HEK293 (cell line): ENCODE measurements around the gene TDP1.

Source experiments
- CTCF ChIA-PET: fragments of 350-600 bp; formaldehyde crosslinking; extraction: SDS; loops from one replicate; lab custom pipeline; 2021; ENCODE audit warnings: antibody characterized with exemption; lab: Yijun Ruan, JAX
- POLR2A ChIA-PET: fragments of 300-600 bp; formaldehyde crosslinking; extraction: SDS; loops from one replicate; lab custom pipeline; 2020; ENCODE audit warnings: antibody characterized with exemption, inconsistent platforms; lab: Yijun Ruan, JAX
- H3K27ac ChIP-seq: fragments of 200-500 bp; sonication (Bioruptor generic); 2 replicates; pipeline ENCODE4 v1.5.1; 2014; ENCODE audit warnings: low read depth, low read length, control low read depth, inconsistent platforms; ENCODE audit errors: extremely low read depth
- H3K36me3 ChIP-seq, 2 experiments: fragments of 200-500 bp in 1 of 2; sonication (Bioruptor generic) in 1 of 2; 1 replicate in 1 of 2; 2 replicates in 1 of 2; pipeline ENCODE4 v1.5.1; 2014 to 2017; ENCODE audit warnings: inconsistent platforms in 2 of 2, low read length in 2 of 2; ENCODE audit not compliant: control insufficient read depth in 2 of 2, insufficient read depth in 1 of 2
- H3K4me1 ChIP-seq: fragments of 200-500 bp; sonication (Bioruptor generic); 2 replicates; pipeline ENCODE4 v1.5.1; 2014; ENCODE audit warnings: mild to moderate bottlenecking, low read length, inconsistent platforms; ENCODE audit not compliant: control insufficient read depth, insufficient read depth
- H3K4me3 ChIP-seq: 2 replicates; pipeline ENCODE4 v1.5.1; 2011; ENCODE audit warnings: low read depth, mild to moderate bottlenecking, control low read depth, low read length, moderate library complexity
- H3K9me3 ChIP-seq: fragments of 200-500 bp; sonication (Bioruptor generic); 2 replicates; pipeline ENCODE4 v1.5.1; 2014; ENCODE audit warnings: low read depth, low read length, inconsistent platforms; ENCODE audit not compliant: control insufficient read depth, insufficient read depth
- FEZF1 ChIP-seq: fragments of 450-650 bp; formaldehyde crosslinking; IDR thresholded peaks from 2 replicates; pipeline ENCODE4 v1.5.1; 2016; ENCODE audit warnings: missing biosample characterization, missing genetic modification characterization
- IKZF3 ChIP-seq: fragments of 450-650 bp; IDR thresholded peaks from 2 replicates; pipeline ENCODE4 v1.5.0; 2018; ENCODE audit warnings: missing biosample characterization, mild to moderate bottlenecking, missing genetic modification characterization, moderate library complexity
- OVOL3 ChIP-seq: fragments of 450-650 bp; formaldehyde crosslinking; IDR thresholded peaks from 2 replicates; pipeline ENCODE4 v1.5.1; 2016; ENCODE audit warnings: missing biosample characterization, missing genetic modification characterization
- PRDM6 ChIP-seq: fragments of 450-650 bp; formaldehyde crosslinking; IDR thresholded peaks from 2 replicates; pipeline ENCODE4 v1.5.1; 2017; ENCODE audit warnings: missing biosample characterization, missing genetic modification characterization
- REST ChIP-seq: fragments of 450-650 bp; formaldehyde crosslinking; IDR thresholded peaks from 2 replicates; pipeline ENCODE4 v1.5.1; 2016; ENCODE audit warnings: missing biosample characterization, missing genetic modification characterization
- SP3 ChIP-seq: fragments of 450-650 bp; formaldehyde crosslinking; IDR thresholded peaks from 2 replicates; pipeline ENCODE4 v1.5.1; 2016; ENCODE audit warnings: missing biosample characterization, missing genetic modification characterization
- SP7 ChIP-seq: fragments of 450-650 bp; formaldehyde crosslinking; IDR thresholded peaks from 2 replicates; pipeline ENCODE4 v1.5.1; 2016; ENCODE audit warnings: missing biosample characterization, missing genetic modification characterization
- TRIM28 ChIP-seq: IDR thresholded peaks from 2 replicates; pipeline ENCODE4 v1.6.1; 2011; ENCODE audit warnings: low read length, control low read depth, borderline replicate concordance
- ZFP3 ChIP-seq: fragments of 450-650 bp; formaldehyde crosslinking; IDR thresholded peaks from 2 replicates; pipeline ENCODE4 v1.5.1; 2016; ENCODE audit warnings: low read depth, missing biosample characterization, missing genetic modification characterization
- ZNF146 ChIP-seq: fragments of 450-650 bp; formaldehyde crosslinking; IDR thresholded peaks from 2 replicates; pipeline ENCODE4 v1.5.1; 2016; ENCODE audit warnings: missing biosample characterization, missing genetic modification characterization
- ZNF155 ChIP-seq: fragments of 450-650 bp; formaldehyde crosslinking; IDR thresholded peaks from 2 replicates; pipeline ENCODE4 v1.5.1; 2016; ENCODE audit warnings: missing biosample characterization, missing genetic modification characterization
- ZNF18 ChIP-seq: fragments of 450-650 bp; formaldehyde crosslinking; IDR thresholded peaks from 2 replicates; pipeline ENCODE4 v1.5.1; 2016; ENCODE audit warnings: missing biosample characterization, missing genetic modification characterization
- ZNF280D ChIP-seq: fragments of 450-650 bp; formaldehyde crosslinking; IDR thresholded peaks from 2 replicates; pipeline ENCODE4 v1.5.1; 2016; ENCODE audit warnings: missing biosample characterization, missing genetic modification characterization
- ZNF311 ChIP-seq: fragments of 450-650 bp; formaldehyde crosslinking; IDR thresholded peaks from 2 replicates; pipeline ENCODE4 v1.5.1; 2017; ENCODE audit warnings: missing biosample characterization, missing genetic modification characterization, borderline replicate concordance
- ZNF404 ChIP-seq: fragments of 450-650 bp; formaldehyde crosslinking; IDR thresholded peaks from 2 replicates; pipeline ENCODE4 v1.5.1; 2017; ENCODE audit warnings: missing biosample characterization, missing genetic modification characterization
- ZNF48 ChIP-seq: fragments of 450-650 bp; formaldehyde crosslinking; IDR thresholded peaks from 2 replicates; pipeline ENCODE4 v1.5.1; 2016; ENCODE audit warnings: missing biosample characterization, missing genetic modification characterization
- ZNF501 ChIP-seq: fragments of 450-650 bp; formaldehyde crosslinking; IDR thresholded peaks from 2 replicates; pipeline ENCODE4 v1.5.1; 2016; ENCODE audit warnings: missing biosample characterization, missing genetic modification characterization
- ZNF529 ChIP-seq: fragments of 450-650 bp; formaldehyde crosslinking; IDR thresholded peaks from 2 replicates; pipeline ENCODE4 v1.5.1; 2017; ENCODE audit warnings: missing genetic modification characterization, missing biosample characterization; ENCODE audit not compliant: insufficient replicate concordance
- ZNF530 ChIP-seq: fragments of 450-650 bp; formaldehyde crosslinking; IDR thresholded peaks from 2 replicates; pipeline ENCODE4 v1.5.1; 2016; ENCODE audit warnings: low read depth, missing biosample characterization, missing genetic modification characterization
- ZNF610 ChIP-seq: fragments of 450-650 bp; formaldehyde crosslinking; IDR thresholded peaks from 2 replicates; pipeline ENCODE4 v1.5.1; 2016; ENCODE audit warnings: missing biosample characterization, missing genetic modification characterization, borderline replicate concordance
- ZNF664 ChIP-seq: fragments of 450-650 bp; formaldehyde crosslinking; IDR thresholded peaks from 2 replicates; pipeline ENCODE4 v1.5.1; 2016; ENCODE audit warnings: missing biosample characterization, missing genetic modification characterization
- ZNF768 ChIP-seq: fragments of 450-650 bp; formaldehyde crosslinking; IDR thresholded peaks from 2 replicates; pipeline ENCODE4 v1.5.1; 2018; ENCODE audit warnings: missing biosample characterization, mild to moderate bottlenecking, missing genetic modification characterization
- ZNF843 ChIP-seq: fragments of 450-650 bp; formaldehyde crosslinking; IDR thresholded peaks from 2 replicates; pipeline ENCODE4 v1.5.1; 2016; ENCODE audit warnings: missing biosample characterization, missing genetic modification characterization

The TDP1 gene

GRCh38 chr14:89909586-89909985 is 46.1 kb upstream of the TDP1 start (continued):
- TF ChIP-seq ZNF18 (no peak), ZNF664 (no peak), ZNF530 (no peak), ZNF501 (tag by site-specific recombination) (no peak), SP7 (tag by site-specific recombination) (no peak), ZNF843 (tag by site-specific recombination) (no peak), ZNF280D (tag by site-specific recombination) (no peak), ZNF529 (tag by site-specific recombination) (no peak), ZNF610 (no peak)

GRCh38 chr14:89910691-89911009 is 45.1 kb upstream of the TDP1 start:
- TF ChIP-seq OVOL3 (tag by site-specific recombination): no peak
- no peak for TF ChIP-seq REST
- no peak for TF ChIP-seq ZNF155 (tag by site-specific recombination)
- no peak for TF ChIP-seq ZFP3 (tag by site-specific recombination)
- TF ChIP-seq ZNF404: no peak
- TF ChIP-seq IKZF3 (tag by site-specific recombination): no peak
- ChIA-PET POLR2A (no interaction called here), CTCF (interaction anchor here (0.6 kb wide), 1 partner anchor 32 kb away, joined by 3 read pairs; no protein-coding TSS in a partner anchor)
- Histone ChIP-seq H3K27ac (no peak overlapping the region), H3K9me3 (no peaks in the 10 kb centered on the region), H3K36me3 (no peaks in the 10 kb centered on the region), H3K4me1 (peaks cover 20% of the 10 kb centered on the region), H3K4me3 (no peak overlapping the region)

- POLR2A ChIA-PET: interaction anchor here (0.5 kb wide), 1 partner anchor 1352 kb away, joined by 4 read pairs; no protein-coding TSS in a partner anchor
- H3K27ac ChIP-seq: no peak overlapping the region
- TF ChIP-seq ZNF768 (tag by site-specific recombination) (no peak), ZNF311 (tag by site-specific recombination) (no peak), ZNF48 (tag by site-specific recombination) (no peak), SP3 (tag by site-specific recombination) (no peak), ZNF146 (tag by site-specific recombination) (no peak), PRDM6 (tag by site-specific recombination) (peak; percentile 76), TRIM28 (no peak), FEZF1 (tag by site-specific recombination) (0 out of 2 replicates have a peak, but pooled peaks have one; percentile 20)
Measured at GRCh38 chr14:89911010-89911919, 44.5 kb upstream of the TDP1 start.

More at GRCh38 chr14:89911010-89911919, 44.5 kb upstream of the TDP1 start:
- Histone ChIP-seq H3K4me1 (peaks cover 20% of the 10 kb centered on the region), H3K4me3 (no peak overlapping the region), H3K36me3 (no peaks in the 10 kb centered on the region), H3K9me3 (no peaks in the 10 kb centered on the region)
- CTCF ChIA-PET: interaction anchor here (0.6 to 1.1 kb wide), 3 partner anchors 32 to 131 kb away, joined by 3 to 4 read pairs (median 3); no protein-coding TSS in a partner anchor
